Measurements from ENCODE around the gene TENM3. TPM values are rescaled to one million over a fixed set of nuclear protein-coding genes. Genes with fewer than 3 reads are reported as not detected.
"Not testable (repeated sequence)": the region's sequence is repeated elsewhere in the genome, so short reads cannot be mapped to it uniquely, and the experiment has no call there.

Gene TENM3
- total RNA-seq, 1 experiment from 2014 or later: 51.3 TPM

- peak; percentile 55 for DNase-seq (ENCODE audit: low read depth)
- in situ Hi-C loops (cut with HindIII; ENCODE audit: low pct_unique_long_range_greater_than_20kb, low sequenced_read_pairs): no loop called here
These were observed 563.4 kb downstream of the TENM3 start for GRCh38 chr4:182806259-182807252.

GRCh38 chr4:182807346-182807745 is 564.1 kb downstream of the TENM3 start:
- in situ Hi-C loops (cut with HindIII; ENCODE audit: low pct_unique_long_range_greater_than_20kb, low sequenced_read_pairs): no loop called here

GRCh38 chr4:182807767-182808548 is 564.8 kb downstream of the TENM3 start:
- DNase-seq (ENCODE audit: low read depth): no peak
- in situ Hi-C loops (cut with HindIII; ENCODE audit: low pct_unique_long_range_greater_than_20kb, low sequenced_read_pairs): no loop called here

More at GRCh38 chr4:182807346-182807745, 564.1 kb downstream of the TENM3 start:
- DNase-seq (ENCODE audit: low read depth): no peak

- no peak for DNase-seq (ENCODE audit: low read depth)
- in situ Hi-C loops (cut with HindIII; ENCODE audit: low pct_unique_long_range_greater_than_20kb, low sequenced_read_pairs): no loop called here
These were observed 565.6 kb downstream of the TENM3 start for GRCh38 chr4:182808673-182809416.

GRCh38 chr4:182809417-182810102 is 566.4 kb downstream of the TENM3 start:
- in situ Hi-C loops (cut with HindIII; ENCODE audit: low pct_unique_long_range_greater_than_20kb, low sequenced_read_pairs): no loop called here
- DNase-seq (ENCODE audit: low read depth): no peak

- in situ Hi-C loops (cut with HindIII; ENCODE audit: low pct_unique_long_range_greater_than_20kb, low sequenced_read_pairs): no loop called here
- no peak for DNase-seq (ENCODE audit: low read depth)
These were observed 567.0 kb downstream of the TENM3 start for GRCh38 chr4:182810103-182810615.

- in situ Hi-C loops (cut with HindIII; ENCODE audit: low pct_unique_long_range_greater_than_20kb, low sequenced_read_pairs): no loop called here
- no peak for DNase-seq (ENCODE audit: low read depth)
These were observed 569.7 kb downstream of the TENM3 start for GRCh38 chr4:182812916-182813315.

- in situ Hi-C loops (cut with HindIII; ENCODE audit: low pct_unique_long_range_greater_than_20kb, low sequenced_read_pairs); DNase-seq (ENCODE audit: low read depth): not testable (repeated sequence)
These were observed 570.9 kb downstream of the TENM3 start for GRCh38 chr4:182814065-182814464.

- in situ Hi-C loops (cut with HindIII; ENCODE audit: low pct_unique_long_range_greater_than_20kb, low sequenced_read_pairs): no loop called here
- no peak for DNase-seq (ENCODE audit: low read depth)
These were observed 575.9 kb downstream of the TENM3 start for GRCh38 chr4:182818926-182819730.

GRCh38 chr4:182819751-182820150 is 576.5 kb downstream of the TENM3 start:
- DNase-seq (ENCODE audit: low read depth): no peak
- in situ Hi-C loops (cut with HindIII; ENCODE audit: low pct_unique_long_range_greater_than_20kb, low sequenced_read_pairs): no loop called here

- DNase-seq (ENCODE audit: low read depth): no peak
- in situ Hi-C loops (cut with HindIII; ENCODE audit: low pct_unique_long_range_greater_than_20kb, low sequenced_read_pairs): no loop called here
These were observed 579.4 kb downstream of the TENM3 start for GRCh38 chr4:182822554-182822953.

- in situ Hi-C loops (cut with HindIII; ENCODE audit: low pct_unique_long_range_greater_than_20kb, low sequenced_read_pairs): no loop called here
- DNase-seq (ENCODE audit: low read depth): no peak
These were observed 580.4 kb downstream of the TENM3 start for GRCh38 chr4:182823576-182823975.

- in situ Hi-C loops (cut with HindIII; ENCODE audit: low pct_unique_long_range_greater_than_20kb, low sequenced_read_pairs): no loop called here
- no peak for DNase-seq (ENCODE audit: low read depth)
These were observed 581.8 kb downstream of the TENM3 start for GRCh38 chr4:182825003-182825402.

- in situ Hi-C loops (cut with HindIII; ENCODE audit: low pct_unique_long_range_greater_than_20kb, low sequenced_read_pairs): no loop called here
- no peak for DNase-seq (ENCODE audit: low read depth)
These were observed 582.6 kb downstream of the TENM3 start for GRCh38 chr4:182825786-182826185.

GRCh38 chr4:182826391-182826790 is 583.2 kb downstream of the TENM3 start:
- in situ Hi-C loops (cut with HindIII; ENCODE audit: low pct_unique_long_range_greater_than_20kb, low sequenced_read_pairs): no loop called here

GRCh38 chr4:182827166-182827565 is 584.0 kb downstream of the TENM3 start:
- no peak for DNase-seq (ENCODE audit: low read depth)

More at GRCh38 chr4:182826391-182826790, 583.2 kb downstream of the TENM3 start:
- no peak for DNase-seq (ENCODE audit: low read depth)

GRCh38 chr4:182827954-182828353 is 584.8 kb downstream of the TENM3 start:
- no peak for DNase-seq (ENCODE audit: low read depth)
- in situ Hi-C loops (cut with HindIII; ENCODE audit: low pct_unique_long_range_greater_than_20kb, low sequenced_read_pairs): no loop called here

More at GRCh38 chr4:182827166-182827565, 584.0 kb downstream of the TENM3 start:
- in situ Hi-C loops (cut with HindIII; ENCODE audit: low pct_unique_long_range_greater_than_20kb, low sequenced_read_pairs): no loop called here

Data from Caki2 (cell line).